SU-DHL-6 (cell line): ENCODE measurements around the gene SEC16A.

Source experiments
- CTCF ChIP-seq: fragments of 200-600 bp; sonication (generic); IDR thresholded peaks from one replicate; pipeline ENCODE4 v1.5.1; 2017; ENCODE audit warnings: antibody characterized with exemption, mild to moderate bottlenecking, low read length, moderate library complexity; ENCODE audit not compliant: insufficient read depth, poor library complexity, severe bottlenecking
- EZH2phosphoT487 ChIP-seq: fragments of 200-600 bp; sonication (generic), shearing (Covaris generic); conservative IDR thresholded peaks from 2 replicates; pipeline ENCODE4 v1.6.1; 2018; ENCODE audit warnings: mild to moderate bottlenecking, antibody characterized with exemption, low read length, moderate library complexity, mixed read lengths

GRCh38 chr9:136517012-136517743, 34.3 kb upstream of the SEC16A start:
- TF ChIP-seq CTCF (no peak), EZH2phosphoT487 (no peak)
